Ovary (tissue), 9 donors: ENCODE data around the gene ST7. TPM values are rescaled to one million over a fixed set of nuclear protein-coding genes. Genes with fewer than 3 reads are reported as not detected.

Experiments used
- DNase-seq, 5 donors: peaks; one replicate each; pipeline ENCODE4 v3.0.0-alpha.2; 2019 to 2020
- H3K27ac ChIP-seq, 2 donors: fragments of 200-600 bp; one replicate each; pipeline versions ENCODE4 v1.5.1 to v1.8.0; 2019 to 2022
- H3K27me3 ChIP-seq: fragments of 200-600 bp; one replicate; pipeline ENCODE4 v1.8.0; 2022
- H3K36me3 ChIP-seq: fragments of 200-600 bp; sonication (generic); one replicate; pipeline ENCODE4 v1.5.1; 2019
- H3K4me1 ChIP-seq: one replicate; pipeline ENCODE4 v1.8.1; 2013; ENCODE audit warnings: mild to moderate bottlenecking, moderate library complexity; ENCODE audit not compliant: insufficient read depth
- H3K4me3 ChIP-seq: fragments of 200-600 bp; sonication (generic); one replicate; pipeline ENCODE4 v1.5.1; 2017
- H3K9me3 ChIP-seq, 2 donors: fragments of 200-600 bp in 1 of 2; sonication (generic) in 1 of 2; one replicate each; pipeline versions ENCODE4 v1.5.1 to v1.8.1; 2013 to 2019; ENCODE audit warnings: mild to moderate bottlenecking in 1 of 2, moderate library complexity in 1 of 2
- EP300 ChIP-seq: sonication (generic); formaldehyde crosslinking; IDR thresholded peaks from one replicate; pipeline ENCODE4 v1.6.1; 2017; ENCODE audit warnings: antibody characterized with exemption
- POLR2A ChIP-seq: fragments of 450-650 bp; IDR thresholded peaks from one replicate; pipeline ENCODE4 v1.6.1; 2017; ENCODE audit warnings: antibody characterized with exemption, mild to moderate bottlenecking, moderate library complexity
- WGBS, 3 donors: extraction: QIAGEN DNeasy Blood & Tissue Kit in 1 of 3; methylation state at CpG; one replicate each; pipeline versions ENCODE4 v1.1.5 to v1.1.7; 2013 to 2017; 5-methylcytosine and 5-hydroxymethylcytosine counted together
- intact Hi-C, 4 donors: fragments of 100-400 bp; cut with DNase I; formaldehyde crosslinking; loops; one replicate each; pipeline versions ENCODE4 v1.11.0 to v1.15.1; 2022 to 2023
- polyA plus RNA-seq, 2 donors: library from polyadenylated mRNA; stranded (reverse); fragments of 200-250 nt in 1 of 2; fragments of 350-450 nt in 1 of 2; fragmentation: Illumina TruSeq in 1 of 2; extraction: RNeasy Lipid Tissue Mini Kit (QIAGEN cat#74804) in 1 of 2; gene quantifications; one replicate each; pipeline ENCODE4 v1.2.3, GENCODE V29; 2013 to 2014
- total RNA-seq, 7 donors: library from RNA; depleted of rRNA in 2 of 7; stranded (reverse); fragments of >200 nt in 2 of 7; fragmentation: NEBNext Ultra II Directional in 3 of 7; extraction: Animal tissue kit (Norgen Biotek cat#: 25700) in 3 of 7; gene quantifications; one replicate each; pipeline versions ENCODE4 v1.1.0 to v1.2.4, GENCODE V29; 2016 to 2023
- TF ChIP-seq, protein P1 (sequence below), 3 donors: fragments of 450-650 bp in 2 of 3; fragments of 200-600 bp in 1 of 3; IDR thresholded peaks; one replicate each; pipeline versions ENCODE4 v1.5.1 to v1.8.0; 2016 to 2022; ENCODE audit warnings: antibody characterized with exemption in 3 of 3, mild to moderate bottlenecking in 1 of 3
- donor health status: DM: no; HTN: no; CAD: no; lungs with moderate emphysema.
- donor health status: DM: no; HTN: no; CAD: no.
- donor health status: Bipolar disorder and iron deficiency.
- donor health status: DM: yes; HTN: yes; CAD: no.
- donor health status: DM: no; HTN: no; CAD: no.
- donor health status: DM: yes; HTN: yes; CAD: no.

The ST7 gene
- total and polyA plus RNA-seq, 9 donors, result 14.1 to 37.7 (median 18.8) TPM

DNA sequence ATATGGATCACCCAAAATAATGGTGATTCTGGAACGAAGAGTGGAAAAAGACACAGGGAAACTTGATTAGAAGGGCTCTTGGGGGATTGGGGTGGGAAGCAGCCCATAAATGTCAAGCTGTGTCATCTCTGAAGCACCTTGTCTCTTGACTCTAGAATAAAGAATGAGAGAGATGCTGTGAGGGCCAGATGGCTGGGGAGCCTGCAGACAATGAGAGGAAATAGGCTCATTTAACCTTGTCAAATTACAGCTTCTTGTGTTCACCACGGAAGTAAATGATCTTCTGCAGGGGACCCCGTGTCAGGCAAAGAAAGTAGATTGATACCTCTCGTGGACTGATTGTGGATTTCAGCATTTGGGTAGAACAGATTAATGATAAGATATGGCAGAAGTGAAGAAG lies 159.3 kb downstream of the ST7 start:
- no peak overlapping the region for H3K4me3 ChIP-seq
- no peaks in the 10 kb centered on the region for H3K36me3 ChIP-seq
- DNase-seq, result no peak
- 92 to 96% (median 93%) methylated on average over 4 of the region's 4 CpGs for WGBS, 3 donors
- H3K4me1 ChIP-seq, result peaks cover 2% of the 10 kb centered on the region
- no peaks in the 10 kb centered on the region for H3K9me3 ChIP-seq
- no peaks in the 10 kb centered on the region for H3K27me3 ChIP-seq
- TF ChIP-seq, protein P1, sequence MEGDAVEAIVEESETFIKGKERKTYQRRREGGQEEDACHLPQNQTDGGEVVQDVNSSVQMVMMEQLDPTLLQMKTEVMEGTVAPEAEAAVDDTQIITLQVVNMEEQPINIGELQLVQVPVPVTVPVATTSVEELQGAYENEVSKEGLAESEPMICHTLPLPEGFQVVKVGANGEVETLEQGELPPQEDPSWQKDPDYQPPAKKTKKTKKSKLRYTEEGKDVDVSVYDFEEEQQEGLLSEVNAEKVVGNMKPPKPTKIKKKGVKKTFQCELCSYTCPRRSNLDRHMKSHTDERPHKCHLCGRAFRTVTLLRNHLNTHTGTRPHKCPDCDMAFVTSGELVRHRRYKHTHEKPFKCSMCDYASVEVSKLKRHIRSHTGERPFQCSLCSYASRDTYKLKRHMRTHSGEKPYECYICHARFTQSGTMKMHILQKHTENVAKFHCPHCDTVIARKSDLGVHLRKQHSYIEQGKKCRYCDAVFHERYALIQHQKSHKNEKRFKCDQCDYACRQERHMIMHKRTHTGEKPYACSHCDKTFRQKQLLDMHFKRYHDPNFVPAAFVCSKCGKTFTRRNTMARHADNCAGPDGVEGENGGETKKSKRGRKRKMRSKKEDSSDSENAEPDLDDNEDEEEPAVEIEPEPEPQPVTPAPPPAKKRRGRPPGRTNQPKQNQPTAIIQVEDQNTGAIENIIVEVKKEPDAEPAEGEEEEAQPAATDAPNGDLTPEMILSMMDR (IDR thresholded peaks at IDR 0.05), result no peak
- TF ChIP-seq POLR2A (no peak), EP300 (no peak)
- intact Hi-C loops, result loop anchor here in 2 of 4 donors (5.0 to 10.0 kb wide), 2 partner anchors 115 to 128 kb away; no protein-coding TSS in a partner anchor
- no peak overlapping the region for H3K27ac ChIP-seq

DNA sequence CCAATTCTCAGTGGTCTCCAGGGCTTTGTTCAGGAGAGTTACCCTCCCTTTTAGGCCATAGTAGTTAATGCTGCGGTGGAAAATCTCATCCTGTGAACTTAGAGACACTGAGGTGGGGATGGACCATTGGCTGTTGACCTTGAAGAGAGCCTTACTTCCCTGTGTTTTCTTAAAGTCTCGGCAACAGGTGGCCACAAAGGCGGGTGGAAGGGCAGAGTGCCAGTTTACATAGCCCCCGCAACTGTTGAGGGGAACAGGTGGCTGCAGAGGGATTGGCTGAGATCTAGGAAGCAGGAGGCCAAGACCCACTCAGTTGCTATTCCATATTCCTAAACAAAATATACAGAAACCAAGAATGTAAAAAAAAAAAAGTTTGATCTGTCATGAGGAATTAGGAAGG lies 160.6 kb downstream of the ST7 start:
- Histone ChIP-seq H3K36me3 (no peaks in the 10 kb centered on the region), H3K4me3 (no peak overlapping the region), H3K27ac (no peak overlapping the region), H3K27me3 (no peaks in the 10 kb centered on the region), H3K4me1 (peaks cover 2% of the 10 kb centered on the region), H3K9me3 (no peaks in the 10 kb centered on the region)
- no peak for DNase-seq
- TF ChIP-seq EP300 (no peak), POLR2A (no peak)
- TF ChIP-seq, protein P1 (IDR thresholded peaks at IDR 0.05), result no peak
- WGBS, 3 donors, result 62 to 75% (median 73%) methylated on average over 4 of the region's 4 CpGs
- intact Hi-C loops, result loop anchor here in 2 of 4 donors (5.0 to 10.0 kb wide), 2 partner anchors 117 to 129 kb away; no protein-coding TSS in a partner anchor

DNA sequence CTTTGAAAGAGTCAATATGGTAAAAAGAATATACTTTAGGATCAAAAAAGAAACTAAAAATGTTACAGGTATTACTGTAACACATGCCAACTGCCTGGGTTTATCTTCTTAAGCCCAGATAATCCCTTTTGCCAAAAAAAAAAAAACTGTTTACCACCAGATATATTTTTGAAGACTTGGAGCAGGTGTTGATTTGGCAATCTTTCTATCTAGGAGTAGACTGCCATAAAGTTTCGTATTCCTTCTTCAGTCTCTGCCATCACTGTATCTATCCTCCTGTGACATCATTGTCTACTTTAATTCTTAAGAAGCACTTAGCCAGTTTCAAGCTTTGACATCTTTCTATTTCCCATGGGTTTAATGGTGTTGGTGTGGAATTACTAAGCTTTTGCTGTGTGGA lies 161.0 kb downstream of the ST7 start:
- H3K36me3 ChIP-seq, result no peaks in the 10 kb centered on the region
- H3K4me1 ChIP-seq, result peaks cover 2% of the 10 kb centered on the region
- 67 to 91% (median 79%) methylated on average over 1 of the region's 1 CpG for WGBS, 3 donors
- intact Hi-C loops, result loop anchor here in 2 of 4 donors (5.0 to 10.0 kb wide), 2 partner anchors 117 to 129 kb away; no protein-coding TSS in a partner anchor
- no peaks in the 10 kb centered on the region for H3K9me3 ChIP-seq
- TF ChIP-seq, protein P1 (IDR thresholded peaks at IDR 0.05), result no peak
- TF ChIP-seq POLR2A, result no peak
- no peak for TF ChIP-seq EP300
- H3K27me3 ChIP-seq, result no peaks in the 10 kb centered on the region
- no peak for DNase-seq
- no peak overlapping the region for H3K27ac ChIP-seq
- no peak overlapping the region for H3K4me3 ChIP-seq

DNA sequence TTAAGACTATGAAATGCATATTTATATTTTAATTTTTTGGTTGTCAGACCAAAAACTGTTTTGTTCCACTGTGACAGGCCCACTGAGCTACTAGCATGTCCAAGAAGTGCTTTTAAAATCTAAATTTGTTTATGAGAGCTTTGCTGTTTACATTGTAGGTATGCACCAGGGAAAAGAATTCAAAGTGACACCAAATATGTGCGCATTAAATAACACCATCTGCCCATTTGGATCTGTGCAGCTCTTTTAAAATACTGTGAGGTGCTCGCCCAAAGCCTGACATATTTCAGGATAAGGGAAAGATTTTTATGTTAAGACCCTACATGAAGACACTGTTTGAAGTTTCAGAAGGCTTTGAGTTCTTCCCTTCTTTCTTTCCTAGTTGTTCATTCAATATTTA lies 162.9 kb downstream of the ST7 start:
- Histone ChIP-seq H3K4me1 (peaks cover 2% of the 10 kb centered on the region), H3K4me3 (no peak overlapping the region), H3K9me3 (no peaks in the 10 kb centered on the region), H3K36me3 (no peaks in the 10 kb centered on the region), H3K27me3 (no peaks in the 10 kb centered on the region), H3K27ac (no peak overlapping the region)
- no peak for DNase-seq
- intact Hi-C loops, result loop anchor here in 2 of 4 donors (5.0 to 10.0 kb wide), 3 partner anchors 129 to 184 kb away; no protein-coding TSS in a partner anchor
- TF ChIP-seq EP300 (no peak), POLR2A (no peak)
- TF ChIP-seq, protein P1 (IDR thresholded peaks at IDR 0.05), result no peak
- 96 to 97% (median 97%) methylated on average over 2 of the region's 2 CpGs for WGBS, 3 donors
